Panc1 (cell line): ENCODE results near the gene LIMK1. TPM values are rescaled to one million over a fixed set of nuclear protein-coding genes. Genes with fewer than 3 reads are reported as not detected.
A peak's percentile ranks its signal among the peaks of the same experiment; 100 is the strongest.
"Not testable (repeated sequence)": the region's sequence is repeated elsewhere in the genome, so short reads cannot be mapped to it uniquely, and the experiment has no call there.

Source experiments
- ATAC-seq: fragments of 200-7000 bp; cut with Tn5 transposase; 2 replicates; pipeline ENCODE4 v1.9.1; 2020; ENCODE audit warnings: mild to moderate bottlenecking, moderate library complexity
- BruUV-seq: library from RNA; stranded (reverse); fragments of 400-500 nt; replicated peaks from 2 replicates; lab custom pipeline; 2021; lab: Mats Ljungman, UMichigan
- CTCF ChIA-PET: fragments of 300-600 bp; sonication (Branson Sonifier 250); formaldehyde crosslinking; loops from one replicate; lab custom pipeline; 2022; ENCODE audit warnings: antibody characterized with exemption; lab: Charles Lee
- POLR2A ChIA-PET: fragments of 300-600 bp; sonication (Branson Sonifier 250); formaldehyde crosslinking; loops from one replicate; lab custom pipeline; 2022; ENCODE audit warnings: antibody characterized with exemption; lab: Charles Lee
- DNase-seq: peaks from one replicate; pipeline ENCODE4 v3.0.0-alpha.2; 2010; ENCODE audit warnings: low read depth, low spot score
- H3K27ac ChIP-seq: 2 replicates; pipeline ENCODE4 v1.5.1; 2011; ENCODE audit warnings: mild to moderate bottlenecking, low read length, inconsistent platforms
- H3K27me3 ChIP-seq: fragments of 200-500 bp; sonication (Bioruptor generic); 2 replicates; pipeline ENCODE4 v1.6.0; 2014; ENCODE audit warnings: low read length, inconsistent platforms; ENCODE audit not compliant: control insufficient read depth, insufficient read depth
- H3K36me3 ChIP-seq: fragments of 200-500 bp; sonication (Bioruptor generic); 2 replicates; pipeline ENCODE4 v1.5.1; 2014; ENCODE audit warnings: inconsistent platforms, mild to moderate bottlenecking, low read length, moderate library complexity; ENCODE audit not compliant: control insufficient read depth, insufficient read depth
- H3K4me1 ChIP-seq: 2 replicates; pipeline ENCODE4 v1.5.1; 2011; ENCODE audit warnings: inconsistent platforms, mild to moderate bottlenecking, low read length, moderate library complexity; ENCODE audit not compliant: control insufficient read depth, insufficient read depth
- H3K4me3 ChIP-seq, 2 experiments: 2 replicates each; pipeline ENCODE4 v1.5.1; 2011 to 2012; ENCODE audit warnings: low read depth in 2 of 2, low read length in 2 of 2, mild to moderate bottlenecking in 2 of 2, inconsistent platforms in 1 of 2, moderate library complexity in 1 of 2
- H3K9me3 ChIP-seq: fragments of 200-500 bp; sonication (Bioruptor generic); 2 replicates; pipeline ENCODE4 v1.5.1; 2014; ENCODE audit warnings: low read depth, mild to moderate bottlenecking, inconsistent platforms, low read length, moderate library complexity; ENCODE audit not compliant: control insufficient read depth, insufficient read depth
- CTCF ChIP-seq: fragments of 450-650 bp; IDR thresholded peaks from 2 replicates; pipeline ENCODE4 v1.5.1; 2017; ENCODE audit warnings: mild to moderate bottlenecking
- POLR2AphosphoS5 ChIP-seq: IDR thresholded peaks from 2 replicates; pipeline ENCODE4 v1.6.1; 2012; ENCODE audit warnings: mild to moderate bottlenecking, low read depth, low read length, moderate library complexity
- REST ChIP-seq, 2 experiments: IDR thresholded peaks; 2 replicates each; pipeline ENCODE4 v1.6.1; 2011 to 2012; ENCODE audit warnings: low read depth in 2 of 2, control low read depth in 1 of 2, low read length in 1 of 2, mild to moderate bottlenecking in 1 of 2, moderate library complexity in 1 of 2; ENCODE audit not compliant: insufficient read depth in 1 of 2
- SIN3A ChIP-seq: IDR thresholded peaks from 2 replicates; pipeline ENCODE4 v1.6.1; 2012; ENCODE audit warnings: low read depth, mild to moderate bottlenecking, low read length, moderate library complexity, borderline replicate concordance; ENCODE audit not compliant: insufficient read depth
- TCF7L2 ChIP-seq: IDR thresholded peaks from 2 replicates; pipeline ENCODE4 v1.6.1; 2011; ENCODE audit warnings: mild to moderate bottlenecking, low read depth, low read length, inconsistent platforms
- in situ Hi-C: cut with HindIII; loops from 2 replicates; pipeline ENCODE4 v1.10.0; 2016; ENCODE audit warnings: low sequenced_read_pairs, low pct_unique_long_range_greater_than_20kb
- intact Hi-C: fragments of 100-400 bp; cut with micrococcal nuclease; formaldehyde crosslinking; loops from one replicate; pipeline ENCODE4 v1.10.0; 2022; ENCODE audit not compliant: unreplicated experiment
- total RNA-seq: library from RNA; stranded (reverse); gene quantifications from one replicate; pipeline ENCODE4 v1.2.1, GENCODE V29; 2021; ENCODE audit not compliant: unreplicated experiment

LIMK1 gene
- total RNA-seq, 1 experiment from 2014 or later: 59.6 TPM

- in situ Hi-C loops (no loop called here), intact Hi-C loops (no loop called here)
- Histone ChIP-seq H3K36me3 (no peaks in the 10 kb centered on the region), H3K27ac (no peak overlapping the region), H3K4me1 (no peaks in the 10 kb centered on the region), H3K9me3 (no peaks in the 10 kb centered on the region), H3K27me3 (no peaks in the 10 kb centered on the region), H3K4me3 (no peak overlapping the region)
- ATAC-seq: 0 out of 2 replicates have a peak, but pooled peaks have one; percentile 12
- DNase-seq: no peak
- TSS peak; percentile 77 for BruUV-seq
- ChIA-PET CTCF (no interaction called here), POLR2A (no interaction called here)
- TF ChIP-seq TCF7L2: no peak
- TF ChIP-seq CTCF: no peak
- TF ChIP-seq REST (IDR thresholded peaks at IDR 0.05; ENCODE audit: insufficient read depth in 1 of 2, low read depth in 2 of 2, low read length in 1 of 2): no peak
- TF ChIP-seq SIN3A: no peak
- no peak for TF ChIP-seq POLR2AphosphoS5
Measured at GRCh38 chr7:74121401-74122249, 38.0 kb downstream of the LIMK1 start.

GRCh38 chr7:74123892-74124291 is 40.3 kb downstream of the LIMK1 start:
- DNase-seq, H3K27me3 ChIP-seq, in situ Hi-C loops, H3K27ac ChIP-seq, ATAC-seq, intact Hi-C loops, H3K36me3 ChIP-seq, BruUV-seq, H3K4me1 ChIP-seq, H3K9me3 ChIP-seq, H3K4me3 ChIP-seq: not testable (repeated sequence)
- POLR2A ChIA-PET: interaction anchor here (0.7 kb wide), 1 partner anchor 52 kb away, joined by 4 read pairs; no protein-coding TSS in a partner anchor
- CTCF ChIA-PET: interaction anchor here (0.6 kb wide), 1 partner anchor 59 kb away, joined by 3 read pairs; no protein-coding TSS in a partner anchor
